ENCODE data around the gene PTPRN2. TPM values are rescaled to one million over a fixed set of nuclear protein-coding genes. Genes with fewer than 3 reads are reported as not detected.

The PTPRN2 gene
- total and polyA plus RNA-seq, 2 of the 8 experiments (the other 6 are each of a cell fraction or from before 2014, with no cell fraction given), result 2.6 to 4.5 TPM

DNA sequence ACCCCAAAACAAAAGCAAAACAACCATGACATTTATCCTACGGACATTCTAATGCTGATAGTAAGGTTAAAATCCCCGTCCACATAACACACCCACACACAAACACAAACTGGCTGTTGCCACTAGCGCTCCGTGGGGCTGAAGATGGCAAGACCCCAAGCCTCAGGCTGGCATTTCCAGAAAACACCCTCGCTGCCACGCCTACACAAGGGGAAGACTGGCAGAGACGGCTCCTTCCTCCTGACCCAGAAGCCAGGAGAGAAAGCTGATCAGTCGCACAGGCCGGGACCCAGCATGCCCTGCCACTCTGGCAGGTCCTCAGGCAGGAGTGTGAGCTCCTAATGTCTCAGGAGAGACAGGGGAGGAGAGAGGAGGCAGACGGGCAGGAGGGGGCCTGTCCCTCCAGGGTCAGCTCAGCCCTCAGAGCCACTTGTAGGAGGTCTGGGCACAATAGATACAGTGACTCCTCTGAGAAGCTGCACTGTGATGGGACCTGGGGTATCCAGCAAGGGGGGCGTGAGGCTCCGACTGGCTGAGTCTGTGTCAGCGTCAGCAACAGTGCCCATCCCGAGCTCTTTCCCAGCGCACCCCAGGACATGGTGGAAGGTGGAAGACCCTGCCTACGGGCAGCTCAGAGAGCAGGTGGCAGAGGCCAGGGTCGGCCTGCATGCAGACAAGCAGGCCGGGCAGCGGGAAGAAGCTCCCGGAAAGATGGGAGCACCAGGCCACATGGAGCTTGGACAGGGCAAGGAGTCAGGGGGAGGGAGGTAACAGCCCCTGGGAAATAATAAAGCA lies 326.9 kb downstream of the PTPRN2 start (continued):
- TF ChIP-seq CTBP2 (IDR thresholded peaks at IDR 0.05; ENCODE audit: borderline replicate concordance, insufficient read depth, insufficient read length, low read length) (no peak), EZH2 (IDR thresholded peaks at IDR 0.05; ENCODE audit: low read depth, low read length, severe bottlenecking) (no peak)

Data from H1 (cell line).